Measurements from ENCODE around the gene ATF1.
"Not testable (repeated sequence)": the region's sequence is repeated elsewhere in the genome, so short reads cannot be mapped to it uniquely, and the experiment has no call there.

Gene ATF1

GRCh38 chr12:50839042-50839441 lies 75.1 kb downstream of the ATF1 start:
- no peak for TF ChIP-seq CTCF (IDR thresholded peaks at IDR 0.05; ENCODE audit: low read depth, low read length)
- no peak overlapping the region for H3K4me3 ChIP-seq (replicated peaks in 1 of 2; ENCODE audit: low read depth in 2 of 2, low read length in 2 of 2)
- DNase-seq (ENCODE audit: low read depth in 2 of 2) = no peak

- TF ChIP-seq CTCF (IDR thresholded peaks at IDR 0.05; ENCODE audit: low read depth, low read length) = no peak
- DNase-seq (ENCODE audit: low read depth in 2 of 2) = no peak
- H3K4me3 ChIP-seq (replicated peaks in 1 of 2; ENCODE audit: low read depth in 2 of 2, low read length in 2 of 2) = no peak overlapping the region
Observed at GRCh38 chr12:50840809-50841487, 77.0 kb downstream of the ATF1 start.

- no peak overlapping the region for H3K4me3 ChIP-seq (replicated peaks in 1 of 2; ENCODE audit: low read depth in 2 of 2, low read length in 2 of 2)
- TF ChIP-seq CTCF (IDR thresholded peaks at IDR 0.05; ENCODE audit: low read depth, low read length) = no peak
- no peak for DNase-seq (ENCODE audit: low read depth in 2 of 2)
Observed at GRCh38 chr12:50841716-50842531, 78.0 kb downstream of the ATF1 start.

GRCh38 chr12:50842637-50843493 lies 79.0 kb downstream of the ATF1 start, which contains the start of gene TMPRSS12:
TSS of gene TMPRSS12 (plus strand) at chr12:50842926. CDS start at chr12:50842965, 39 bp downstream.
- DNase-seq (ENCODE audit: low read depth in 2 of 2) = peak in 1 of 2 donors; percentile 29
- TF ChIP-seq CTCF (IDR thresholded peaks at IDR 0.05; ENCODE audit: low read depth, low read length) = no peak
- peak within 1 kb of the TSS; percentile 8 to 18 for H3K4me3 ChIP-seq (replicated peaks in 1 of 2; ENCODE audit: low read depth in 2 of 2, low read length in 2 of 2)

GRCh38 chr12:50845021-50845647 lies 81.2 kb downstream of the ATF1 start:
- no peak for DNase-seq (ENCODE audit: low read depth in 2 of 2)
- TF ChIP-seq CTCF (IDR thresholded peaks at IDR 0.05; ENCODE audit: low read depth, low read length) = no peak
- no peak overlapping the region for H3K4me3 ChIP-seq (replicated peaks in 1 of 2; ENCODE audit: low read depth in 2 of 2, low read length in 2 of 2)

- TF ChIP-seq CTCF (IDR thresholded peaks at IDR 0.05; ENCODE audit: low read depth, low read length) = no peak
- DNase-seq (ENCODE audit: low read depth in 2 of 2) = no peak
- no peak overlapping the region for H3K4me3 ChIP-seq (replicated peaks in 1 of 2; ENCODE audit: low read depth in 2 of 2, low read length in 2 of 2)
Observed at GRCh38 chr12:50848963-50849362, 85.1 kb downstream of the ATF1 start.

- H3K4me3 ChIP-seq (replicated peaks in 1 of 2; ENCODE audit: low read depth in 2 of 2, low read length in 2 of 2); DNase-seq (ENCODE audit: low read depth in 2 of 2): not testable (repeated sequence)
Observed at GRCh38 chr12:50855218-50855617, 91.3 kb downstream of the ATF1 start.

- H3K4me3 ChIP-seq (replicated peaks in 1 of 2; ENCODE audit: low read depth in 2 of 2, low read length in 2 of 2); DNase-seq (ENCODE audit: low read depth in 2 of 2): not testable (repeated sequence)
Observed at GRCh38 chr12:50855679-50856078, 91.8 kb downstream of the ATF1 start.
